Pons (tissue), 1 donor: ENCODE results near the gene NUAK2.
A peak's percentile ranks its signal among the peaks of the same experiment; 100 is the strongest.
"Not testable (repeated sequence)": the region's sequence is repeated elsewhere in the genome, so short reads cannot be mapped to it uniquely, and the experiment has no call there.

Source experiments
- DNase-seq: peaks from one replicate; pipeline ENCODE4 v3.0.0-alpha.2; 2016; ENCODE audit warnings: low spot score

Gene NUAK2

DNA sequence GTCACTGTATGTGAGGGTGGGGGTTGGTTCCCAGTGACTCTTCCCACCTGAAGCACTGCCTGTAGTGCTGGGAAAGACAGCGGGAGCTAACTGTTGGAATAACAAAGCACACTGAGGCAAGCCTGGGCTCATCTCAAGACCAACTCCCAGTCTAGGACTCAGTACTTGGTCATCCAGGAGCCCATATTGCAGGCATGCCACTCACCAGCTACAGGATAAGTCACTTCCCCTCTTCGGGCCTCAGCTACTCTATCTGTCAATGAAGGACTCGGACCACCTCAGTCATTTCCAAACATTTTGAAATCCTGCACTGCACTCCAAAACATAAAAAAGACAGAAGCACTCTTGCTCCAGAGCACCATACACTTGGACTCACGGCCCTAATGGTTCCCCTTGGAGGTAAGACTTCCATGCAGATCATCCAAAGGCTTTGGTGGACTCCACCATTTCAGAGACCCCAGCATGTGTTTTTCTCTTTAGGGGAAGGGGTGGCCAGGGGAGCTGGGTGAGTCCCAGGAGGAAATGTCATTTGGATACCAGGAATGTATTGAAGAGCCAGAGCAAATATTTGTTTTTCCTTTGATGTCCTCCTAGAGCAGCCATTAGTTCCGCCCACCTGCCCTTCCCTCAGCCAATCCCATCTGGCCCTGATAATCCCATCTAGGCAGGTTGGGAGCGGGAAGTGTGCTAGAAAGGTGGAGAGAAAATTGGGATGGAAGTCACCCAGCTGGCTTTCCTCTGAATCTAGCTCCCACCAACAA is 3.1 kb downstream of the NUAK2 start:
- no peak for DNase-seq

GRCh38 chr1:205317311-205317917 is 4.1 kb downstream of the NUAK2 start:
- peak; percentile 52 for DNase-seq

DNA sequence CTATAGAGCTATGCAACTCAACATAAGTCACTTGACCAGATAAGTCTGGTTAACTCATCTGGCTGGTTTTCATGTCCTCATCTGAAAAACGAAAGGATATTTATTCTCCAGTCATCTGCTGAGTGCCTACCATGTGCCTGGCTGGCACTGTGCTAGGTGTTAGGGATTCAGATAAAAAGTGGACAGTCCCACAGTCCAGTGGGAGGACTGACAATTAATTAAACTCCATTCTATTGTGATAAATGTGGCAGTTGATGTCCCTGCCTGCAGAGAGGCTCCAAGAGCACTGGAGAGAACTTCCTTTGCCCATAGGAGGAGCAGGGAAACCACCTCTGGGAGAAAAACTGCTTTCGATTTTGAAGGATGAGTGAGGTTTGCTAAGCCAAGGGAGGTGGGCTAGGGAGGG is 5.4 kb downstream of the NUAK2 start:
- DNase-seq, result no peak

GRCh38 chr1:205315008-205315618 is 6.4 kb downstream of the NUAK2 start:
- DNase-seq, result no peak

DNA sequence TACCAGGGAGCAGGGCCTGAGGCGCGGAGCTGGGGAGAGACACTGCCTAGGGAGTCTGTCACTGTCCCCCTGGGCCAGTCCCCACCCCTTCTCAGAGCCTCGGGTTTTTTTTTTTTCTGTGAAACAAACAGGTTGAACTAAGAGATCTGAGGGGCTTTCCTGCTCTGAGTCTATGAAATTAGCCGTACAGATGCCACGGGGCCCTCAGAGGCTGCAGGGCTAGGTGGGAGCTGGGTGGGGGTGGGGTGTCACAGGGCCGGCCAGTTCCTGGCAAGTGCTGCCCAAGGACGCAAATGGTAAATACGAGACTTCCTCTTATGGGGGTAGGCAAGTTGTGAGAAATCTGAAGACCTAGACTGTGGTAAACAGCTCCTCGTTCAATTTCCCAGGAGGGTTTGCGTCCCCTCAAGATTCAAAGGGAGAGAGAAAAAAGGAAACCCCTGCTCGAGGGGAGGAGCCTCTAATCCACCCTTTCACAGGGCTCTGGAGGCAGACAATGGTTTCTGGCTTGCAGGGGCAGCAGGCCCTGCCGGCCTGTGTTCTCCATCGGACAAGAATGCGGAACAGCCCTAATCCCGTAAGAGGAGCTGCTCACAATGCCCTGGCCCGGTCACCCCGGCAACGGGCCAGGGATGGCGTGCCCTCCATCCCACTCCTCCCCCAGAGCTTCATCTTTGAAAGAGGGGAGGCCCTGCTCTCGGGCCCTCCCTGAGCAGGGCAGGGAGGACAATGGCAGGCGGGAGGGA is 7.8 kb downstream of the NUAK2 start:
- peak; percentile 80 for DNase-seq

DNA sequence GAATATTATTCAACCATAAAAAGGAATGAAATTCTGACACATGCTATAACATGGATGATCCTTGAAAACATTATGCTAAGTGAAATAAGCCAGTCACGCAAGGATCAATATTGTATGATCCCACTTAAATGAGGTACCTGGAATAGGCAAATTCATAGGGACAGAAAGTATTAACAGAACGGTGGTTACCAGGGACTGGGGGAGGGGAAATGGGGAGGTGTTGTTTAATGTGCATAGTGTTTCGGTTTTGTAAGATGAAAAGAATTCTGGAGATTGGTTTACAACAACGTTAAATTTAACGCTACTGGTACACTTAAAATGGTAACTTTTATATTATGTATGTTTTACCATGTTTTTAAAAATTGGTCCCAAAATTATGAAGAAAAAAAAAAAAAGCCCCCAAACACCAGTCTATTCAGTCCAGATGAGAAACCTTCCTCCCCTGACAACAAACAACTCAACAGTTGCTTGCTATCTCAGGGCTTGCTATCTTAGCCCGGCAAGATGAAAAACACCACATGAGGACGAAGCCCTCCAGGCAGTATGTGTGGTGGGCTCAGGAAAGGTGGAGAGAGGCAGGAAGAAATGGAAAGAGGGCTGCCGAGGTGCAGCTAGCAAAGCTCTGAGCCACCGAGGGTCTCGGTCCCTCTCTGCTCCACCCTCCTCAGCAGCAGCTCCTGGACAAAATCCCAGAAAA is 8.5 kb downstream of the NUAK2 start:
- no peak for DNase-seq

GRCh38 chr1:205310976-205311704 is 10.4 kb downstream of the NUAK2 start:
- no peak for DNase-seq

DNA sequence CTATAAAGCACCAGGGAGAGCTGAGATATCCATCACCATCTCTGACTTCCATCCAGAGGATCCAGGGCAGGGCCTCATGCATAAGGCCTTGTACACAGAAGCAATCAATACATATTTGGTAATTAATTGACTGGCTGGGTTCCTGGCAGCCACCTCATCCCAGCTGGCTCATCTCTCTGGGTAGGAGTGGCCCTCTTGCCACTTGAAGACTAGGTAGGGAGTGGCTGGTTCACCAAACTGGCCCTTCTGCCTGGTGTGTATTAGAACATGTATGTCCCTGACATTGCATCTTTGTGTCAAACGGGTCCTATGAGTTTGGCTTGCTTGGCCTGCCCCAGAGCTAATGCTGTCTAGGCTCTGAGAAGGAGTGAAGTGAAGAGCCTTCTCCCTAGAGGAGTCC is 11.8 kb downstream of the NUAK2 start:
- DNase-seq, result no peak

DNA sequence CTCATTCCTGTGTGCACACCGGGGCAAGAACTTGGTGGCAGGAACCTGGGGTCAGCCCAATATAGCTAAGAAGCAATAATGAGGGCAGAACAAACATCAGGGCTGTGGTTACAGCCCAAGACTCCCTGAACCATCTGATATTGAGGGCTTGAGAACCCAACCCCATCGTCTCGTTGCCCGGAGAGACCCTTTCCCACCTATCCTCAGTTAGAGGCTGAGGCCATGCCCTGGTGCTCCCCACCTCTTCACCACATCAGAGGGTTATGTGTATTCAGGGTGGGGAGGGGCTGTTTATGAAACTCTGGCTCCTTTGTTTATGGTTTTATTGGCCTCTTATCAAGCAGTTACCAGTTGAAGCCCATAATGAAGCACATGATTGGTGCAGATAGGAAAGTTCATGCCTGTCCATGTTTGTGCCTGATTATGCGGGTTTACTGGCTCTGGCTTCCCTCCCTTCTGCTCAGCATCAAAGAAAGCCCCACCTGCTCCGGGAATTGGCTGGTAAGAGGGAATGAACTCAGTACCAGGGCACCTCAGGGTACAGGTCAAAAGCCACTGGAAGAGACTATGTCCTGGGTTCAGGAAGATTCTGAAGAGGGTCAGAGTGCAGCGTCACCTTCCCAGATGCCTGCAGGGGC is 14.5 kb downstream of the NUAK2 start:
- DNase-seq, result no peak

GRCh38 chr1:205304695-205305070 is 16.9 kb downstream of the NUAK2 start:
- DNase-seq, result no peak

- DNase-seq, result no peak
These were observed 17.4 kb downstream of the NUAK2 start for GRCh38 chr1:205304046-205304694.

DNA sequence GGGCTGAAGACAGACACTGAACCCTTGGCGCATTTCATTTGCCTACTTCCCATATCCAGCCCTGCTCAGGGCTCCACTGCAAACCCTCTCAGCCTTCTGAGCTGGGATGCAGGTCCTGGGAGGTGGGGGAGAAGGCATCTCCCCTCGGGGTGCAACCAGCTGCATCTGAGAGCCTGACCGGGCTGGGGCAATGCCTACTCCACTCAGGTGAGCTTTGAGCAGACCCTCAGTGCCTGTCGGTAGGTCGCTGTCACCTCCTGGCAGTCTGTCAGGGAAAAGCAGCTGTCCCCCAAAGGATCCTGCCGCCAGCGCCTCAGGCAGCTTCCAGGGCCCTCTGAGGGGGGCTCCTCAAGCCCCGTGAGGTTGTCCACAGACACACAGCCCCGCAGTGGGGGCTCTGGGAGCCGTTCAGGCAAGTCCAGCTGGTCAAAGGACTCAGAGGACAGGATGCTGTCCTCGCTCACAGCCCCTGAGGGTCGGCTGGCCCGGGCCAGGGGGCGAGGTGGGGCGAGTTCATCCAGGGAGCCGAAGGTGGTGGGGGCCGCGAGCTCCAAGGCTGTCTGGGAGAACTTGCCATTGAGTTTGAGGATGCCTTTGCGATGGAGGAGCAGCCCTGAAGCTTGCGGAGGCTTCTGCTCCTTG is 18.2 kb downstream of the NUAK2 start:
- no peak for DNase-seq

DNA sequence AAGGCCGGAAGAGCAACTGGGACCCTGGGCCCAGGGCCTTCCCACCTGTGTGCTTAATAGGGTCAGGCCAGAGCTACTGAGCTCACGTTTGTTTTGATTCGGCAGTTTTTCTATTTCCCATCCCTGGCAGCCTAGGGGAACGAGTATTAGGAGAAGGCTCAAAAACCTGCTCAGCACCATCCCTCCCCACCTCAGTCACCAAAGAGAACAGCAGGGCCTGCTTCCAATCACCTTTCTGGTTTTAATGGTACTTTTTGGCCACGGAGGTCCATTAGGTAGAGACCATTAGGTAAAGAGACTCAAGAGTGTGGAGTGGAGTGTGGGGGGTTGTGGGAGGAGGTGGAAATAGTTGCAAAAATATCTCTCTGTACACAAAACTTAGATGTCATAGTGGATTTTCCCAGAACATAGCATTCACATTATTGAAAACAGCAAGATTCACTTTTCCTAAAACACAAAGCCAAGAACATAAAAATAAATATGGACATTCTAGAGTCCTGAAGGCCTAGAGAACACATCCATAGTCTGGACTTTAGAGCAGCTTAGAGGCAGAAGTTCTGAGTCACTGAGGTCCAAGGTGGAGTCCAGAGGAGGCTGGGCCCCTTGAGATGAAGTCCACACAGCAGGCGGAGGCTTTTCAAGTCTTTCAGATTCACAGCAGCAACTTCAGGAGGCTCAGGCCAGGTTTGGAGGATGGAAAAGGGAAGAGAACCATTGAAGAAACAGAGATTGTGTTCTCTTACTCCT is 19.5 kb downstream of the NUAK2 start:
- no peak for DNase-seq

GRCh38 chr1:205301205-205301821 is 20.2 kb downstream of the NUAK2 start:
- DNase-seq, result no peak

DNA sequence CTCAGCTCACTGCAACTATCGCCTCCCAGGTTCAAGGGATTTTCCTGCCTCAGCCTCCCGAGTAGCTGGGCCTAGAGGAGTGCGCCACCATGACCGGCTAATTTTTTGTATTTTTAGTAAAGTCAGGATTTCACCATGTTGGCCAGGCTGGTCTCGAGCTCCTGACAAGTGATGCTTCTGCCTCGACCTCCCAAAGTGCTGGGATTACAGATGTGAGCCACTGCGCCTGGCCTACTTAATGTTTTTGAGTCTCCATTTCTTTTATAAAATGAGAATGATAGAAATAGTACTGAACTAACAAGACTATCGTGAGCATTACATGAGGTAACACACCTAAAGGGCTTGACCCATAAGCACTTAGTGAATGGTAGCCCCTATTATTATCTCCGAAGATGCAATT is 21.4 kb downstream of the NUAK2 start:
- no peak for DNase-seq

DNA sequence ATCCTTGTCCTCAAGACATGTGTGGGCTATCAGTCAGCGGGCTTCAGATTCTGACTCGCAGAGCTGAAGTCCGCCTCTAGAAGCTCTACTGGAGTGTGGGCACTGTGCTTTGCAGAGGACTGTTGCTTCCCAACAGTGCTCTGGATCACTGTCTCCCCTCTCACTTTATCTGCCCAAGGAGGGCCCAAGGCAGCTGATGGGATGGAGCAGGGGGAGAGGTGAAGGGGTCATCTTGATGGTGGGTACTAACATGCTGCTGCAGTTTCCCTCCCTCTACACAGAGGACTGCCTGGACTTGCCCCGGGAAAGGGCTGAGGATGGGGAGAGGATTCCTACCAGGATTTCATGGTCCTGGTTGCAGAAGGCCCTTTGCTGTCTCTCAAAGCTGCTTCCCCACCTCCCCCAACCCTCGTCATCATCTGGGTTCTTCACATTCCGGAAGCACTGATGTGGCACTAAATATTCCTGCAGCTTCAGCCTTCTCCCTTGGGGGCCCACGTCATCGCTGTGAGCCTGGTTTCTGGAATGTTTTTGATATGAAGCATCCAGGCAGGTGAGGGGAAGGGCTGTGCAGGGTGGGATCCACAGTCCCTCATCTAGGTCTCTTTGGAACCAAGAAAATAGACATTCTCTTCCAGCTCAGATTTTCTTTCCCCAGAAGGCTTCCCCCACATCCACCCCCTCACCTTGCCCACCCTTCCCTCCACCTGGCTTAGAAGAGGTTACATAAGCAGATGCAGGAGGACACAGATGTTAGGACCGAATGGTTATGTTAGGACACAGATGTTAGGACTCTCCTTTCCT is 23.2 kb downstream of the NUAK2 start:
- DNase-seq, result no peak

DNA sequence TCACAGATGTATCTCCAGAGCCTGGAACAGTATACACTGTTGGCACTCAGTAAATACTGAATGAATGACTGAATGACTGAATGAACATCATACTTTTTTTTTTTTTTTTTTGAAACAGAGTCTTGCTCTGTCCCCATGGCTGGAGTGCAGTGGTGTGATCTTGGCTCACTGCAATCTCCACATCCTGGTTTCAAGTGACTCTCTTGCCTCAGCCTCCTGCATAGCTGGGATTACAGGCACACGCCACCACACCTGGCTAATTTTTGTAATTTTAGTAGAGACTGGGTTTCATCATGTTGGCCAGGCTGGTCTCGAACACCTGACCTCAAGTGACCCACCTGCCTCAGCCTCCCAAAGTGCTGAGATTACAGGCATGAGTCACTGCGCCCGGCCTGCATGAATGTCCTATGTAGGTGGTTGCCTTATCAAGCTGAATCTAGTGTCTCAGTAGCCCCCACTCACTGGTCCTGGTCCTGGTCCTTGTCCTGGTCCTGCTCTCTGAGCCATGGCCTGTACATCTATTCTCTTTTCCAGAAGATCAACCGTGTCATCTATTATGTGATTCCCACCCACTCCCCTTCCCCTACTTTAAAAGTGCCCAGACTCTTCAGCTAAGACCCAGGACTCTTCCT is 23.9 kb downstream of the NUAK2 start:
- not testable (repeated sequence) for DNase-seq
